Activated T-cell treated with anti-CD3 and anti-CD28 coated beads, Interleukin-2, amount 50 U/mL, for 1 hour (primary cell): ENCODE results near the gene IDH3G.
"Not testable (repeated sequence)": the region's sequence is repeated elsewhere in the genome, so short reads cannot be mapped to it uniquely, and the experiment has no call there.

Source experiments
- DNase-seq: peaks from one replicate; pipeline ENCODE4 v3.0.0-alpha.2; 2020

IDH3G gene

GRCh38 chrX:153771415-153772315 lies 22.5 kb downstream of the IDH3G start:
- no peak for DNase-seq

- DNase-seq = no peak
These were observed 23.4 kb downstream of the IDH3G start for GRCh38 chrX:153770601-153771414.

- DNase-seq = no peak
These were observed 24.1 kb downstream of the IDH3G start for GRCh38 chrX:153769865-153770600.

GRCh38 chrX:153769158-153769864 lies 24.9 kb downstream of the IDH3G start:
- no peak for DNase-seq

GRCh38 chrX:153768311-153769157 lies 25.6 kb downstream of the IDH3G start:
- DNase-seq = no peak

GRCh38 chrX:153767674-153768055 lies 26.5 kb downstream of the IDH3G start:
- no peak for DNase-seq

GRCh38 chrX:153766871-153767673 lies 27.1 kb downstream of the IDH3G start:
- no peak for DNase-seq

GRCh38 chrX:153766098-153766817 lies 27.9 kb downstream of the IDH3G start:
- no peak for DNase-seq

- no peak for DNase-seq
These were observed 28.8 kb downstream of the IDH3G start for GRCh38 chrX:153765138-153766079.

GRCh38 chrX:153764786-153765137 lies 29.4 kb downstream of the IDH3G start:
- no peak for DNase-seq

GRCh38 chrX:153763989-153764755 lies 30.0 kb downstream of the IDH3G start, which contains the start of gene PLXNB3:
TSS of gene PLXNB3 (plus strand) at chrX:153764249. CDS start at chrX:153765536, 1,287 bp downstream.
- peak; percentile 81 for DNase-seq

GRCh38 chrX:153763298-153763932 lies 30.8 kb downstream of the IDH3G start:
- DNase-seq = no peak

GRCh38 chrX:153762626-153763173 lies 31.5 kb downstream of the IDH3G start:
- DNase-seq = no peak

GRCh38 chrX:153761863-153762262 lies 32.3 kb downstream of the IDH3G start:
- no peak for DNase-seq

- no peak for DNase-seq
These were observed 39.0 kb downstream of the IDH3G start for GRCh38 chrX:153755136-153755535.

GRCh38 chrX:153750127-153750774 lies 43.9 kb downstream of the IDH3G start:
- no peak for DNase-seq

- DNase-seq = not testable (repeated sequence)
These were observed 45.2 kb downstream of the IDH3G start for GRCh38 chrX:153749017-153749416.
